ENCODE data around the gene DPM3. TPM values are rescaled to one million over a fixed set of nuclear protein-coding genes. Genes with fewer than 3 reads are reported as not detected.
"Not testable (repeated sequence)": the region's sequence is repeated elsewhere in the genome, so short reads cannot be mapped to it uniquely, and the experiment has no call there.

DPM3 gene
- 86.2 and 100 TPM in 2 replicates for total RNA-seq (2014; rRNA removed; shearing (Covaris generic))

GRCh38 chr1:155139895-155140629, at the start of gene DPM3:
Gene DPM3, minus strand, starts transcription at chr1:155140531. Its CDS starts 291 bp downstream, at chr1:155140240.
- peak; percentile 88 for DNase-seq (ENCODE audit: low spot score)

- DNase-seq (ENCODE audit: low spot score), result not testable (repeated sequence)
Measured at GRCh38 chr1:155189926-155190325, 49.6 kb upstream of the DPM3 start.

- DNase-seq (ENCODE audit: low spot score), result no peak
Measured at GRCh38 chr1:155188268-155188667, 47.9 kb upstream of the DPM3 start.

GRCh38 chr1:155187456-155187891, 47.1 kb upstream of the DPM3 start:
- DNase-seq (ENCODE audit: low spot score), result no peak

- no peak for DNase-seq (ENCODE audit: low spot score)
Measured at GRCh38 chr1:155186794-155187455, 46.6 kb upstream of the DPM3 start.

- DNase-seq (ENCODE audit: low spot score), result peak; percentile 38
Measured at GRCh38 chr1:155186067-155186793, 45.9 kb upstream of the DPM3 start.

GRCh38 chr1:155185783-155186066, 45.4 kb upstream of the DPM3 start:
- DNase-seq (ENCODE audit: low spot score), result no peak

- DNase-seq (ENCODE audit: low spot score), result no peak
Measured at GRCh38 chr1:155184835-155185782, 44.8 kb upstream of the DPM3 start.

GRCh38 chr1:155184351-155184811, 44.0 kb upstream of the DPM3 start:
- DNase-seq (ENCODE audit: low spot score), result no peak

GRCh38 chr1:155183775-155184221, 43.5 kb upstream of the DPM3 start:
- DNase-seq (ENCODE audit: low spot score), result no peak

GRCh38 chr1:155182052-155182550, 41.8 kb upstream of the DPM3 start:
- no peak for DNase-seq (ENCODE audit: low spot score)

- DNase-seq (ENCODE audit: low spot score), result no peak
Measured at GRCh38 chr1:155181371-155182051, 41.2 kb upstream of the DPM3 start.

- no peak for DNase-seq (ENCODE audit: low spot score)
Measured at GRCh38 chr1:155179112-155180031, 39.0 kb upstream of the DPM3 start.

GRCh38 chr1:155178441-155179111, 38.2 kb upstream of the DPM3 start:
- DNase-seq (ENCODE audit: low spot score), result no peak

- no peak for DNase-seq (ENCODE audit: low spot score)
Measured at GRCh38 chr1:155177918-155178281, 37.6 kb upstream of the DPM3 start.

GRCh38 chr1:155177192-155177917, 37.0 kb upstream of the DPM3 start:
- DNase-seq (ENCODE audit: low spot score), result no peak

GRCh38 chr1:155176544-155177071, 36.3 kb upstream of the DPM3 start:
- DNase-seq (ENCODE audit: low spot score), result peak; percentile 92

- DNase-seq (ENCODE audit: low spot score), result peak; percentile 50
Measured at GRCh38 chr1:155175927-155176371, 35.6 kb upstream of the DPM3 start.
